ENCODE data around the gene NFASC. TPM values are rescaled to one million over a fixed set of nuclear protein-coding genes. Genes with fewer than 3 reads are reported as not detected.

NFASC gene
- polyA plus RNA-seq, 4 donors, result 0.22 to 5.8 (median 3.0) TPM

DNA sequence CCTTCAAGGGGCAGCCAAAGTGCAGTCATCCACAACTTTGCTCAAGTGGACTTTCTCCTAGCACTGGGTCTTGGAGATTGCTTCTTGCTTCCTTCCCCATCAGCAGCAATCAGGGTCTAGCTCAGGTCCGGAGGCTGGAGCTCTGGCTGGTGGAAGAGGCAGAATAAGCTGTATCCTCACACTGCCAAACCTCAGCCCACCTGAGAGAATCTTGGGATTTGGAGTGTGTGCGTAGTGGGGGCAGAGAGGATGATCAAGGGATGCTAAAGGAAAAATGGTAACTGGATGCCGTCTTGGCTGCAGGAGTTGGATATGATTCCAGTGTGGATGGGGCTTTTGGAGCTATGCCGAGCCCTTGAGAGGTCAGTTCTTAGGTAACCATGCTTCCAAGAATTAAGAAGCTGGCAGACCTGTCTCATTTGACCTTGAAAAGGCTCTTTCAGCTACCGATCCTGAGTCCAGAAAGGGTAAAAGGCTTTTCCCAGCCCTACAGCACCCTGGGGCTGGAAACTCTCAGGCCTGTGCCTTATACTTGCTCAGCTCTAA is 4.5 kb upstream of the NFASC start:
- Histone ChIP-seq H3K27me3 (ENCODE audit: control insufficient read depth in 3 of 3, insufficient read depth in 3 of 3, low read length in 3 of 3) (no peaks in the 10 kb centered on the region), H3K36me3 (ENCODE audit: control insufficient read depth in 3 of 3, insufficient read depth in 2 of 3, low read depth in 1 of 3, low read length in 3 of 3) (no peaks in the 10 kb centered on the region), H3K9me3 (ENCODE audit: control insufficient read depth in 2 of 2, insufficient read depth in 1 of 2, low read depth in 1 of 2, low read length in 1 of 2) (no peaks in the 10 kb centered on the region), H3K4me3 (ENCODE audit: low read depth in 1 of 3, low read length in 3 of 3) (no peak overlapping the region), H3K4me1 (ENCODE audit: control insufficient read depth in 3 of 3, insufficient read depth in 2 of 3, low read depth in 1 of 3, low read length in 2 of 3) (no peaks in the 10 kb centered on the region), H3K27ac (ENCODE audit: low read depth in 1 of 3, low read length in 2 of 3) (no peak overlapping the region)
- WGBS, 3 donors, result 68 to 81% (median 79%) methylated on average over 5 of the region's 5 CpGs
- DNase-seq (no peak), FAIRE-seq (no peak)

DNA sequence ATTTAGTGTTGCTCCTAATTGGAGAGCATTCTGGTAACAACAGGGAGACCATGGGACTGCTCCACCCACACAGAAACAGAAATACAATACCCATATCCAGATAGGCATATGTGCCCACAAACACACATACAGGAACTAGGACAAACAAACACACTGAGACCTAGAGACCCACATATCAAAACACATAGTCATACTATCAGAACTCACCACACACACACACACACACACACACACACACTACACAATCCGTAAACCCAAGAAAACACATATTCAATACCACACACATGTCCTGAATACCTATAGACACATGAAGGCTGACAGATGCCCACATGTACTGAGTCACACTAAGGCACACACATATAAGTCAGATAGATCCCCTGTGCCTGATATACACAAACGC is 3.5 kb upstream of the NFASC start:
- no peak overlapping the region for H3K27ac ChIP-seq (ENCODE audit: low read depth in 1 of 3, low read length in 2 of 3)
- no peaks in the 10 kb centered on the region for H3K9me3 ChIP-seq (ENCODE audit: control insufficient read depth in 2 of 2, insufficient read depth in 1 of 2, low read depth in 1 of 2, low read length in 1 of 2)
- no peak overlapping the region for H3K4me3 ChIP-seq (ENCODE audit: low read depth in 1 of 3, low read length in 3 of 3)
- H3K27me3 ChIP-seq (ENCODE audit: control insufficient read depth in 3 of 3, insufficient read depth in 3 of 3, low read length in 3 of 3), result no peaks in the 10 kb centered on the region
- WGBS, 3 donors, result 75 to 88% (median 86%) methylated on average over 2 of the region's 2 CpGs
- DNase-seq (no peak), FAIRE-seq (no peak)
- no peaks in the 10 kb centered on the region for H3K36me3 ChIP-seq (ENCODE audit: control insufficient read depth in 3 of 3, insufficient read depth in 2 of 3, low read depth in 1 of 3, low read length in 3 of 3)
- no peaks in the 10 kb centered on the region for H3K4me1 ChIP-seq (ENCODE audit: control insufficient read depth in 3 of 3, insufficient read depth in 2 of 3, low read depth in 1 of 3, low read length in 2 of 3)

DNA sequence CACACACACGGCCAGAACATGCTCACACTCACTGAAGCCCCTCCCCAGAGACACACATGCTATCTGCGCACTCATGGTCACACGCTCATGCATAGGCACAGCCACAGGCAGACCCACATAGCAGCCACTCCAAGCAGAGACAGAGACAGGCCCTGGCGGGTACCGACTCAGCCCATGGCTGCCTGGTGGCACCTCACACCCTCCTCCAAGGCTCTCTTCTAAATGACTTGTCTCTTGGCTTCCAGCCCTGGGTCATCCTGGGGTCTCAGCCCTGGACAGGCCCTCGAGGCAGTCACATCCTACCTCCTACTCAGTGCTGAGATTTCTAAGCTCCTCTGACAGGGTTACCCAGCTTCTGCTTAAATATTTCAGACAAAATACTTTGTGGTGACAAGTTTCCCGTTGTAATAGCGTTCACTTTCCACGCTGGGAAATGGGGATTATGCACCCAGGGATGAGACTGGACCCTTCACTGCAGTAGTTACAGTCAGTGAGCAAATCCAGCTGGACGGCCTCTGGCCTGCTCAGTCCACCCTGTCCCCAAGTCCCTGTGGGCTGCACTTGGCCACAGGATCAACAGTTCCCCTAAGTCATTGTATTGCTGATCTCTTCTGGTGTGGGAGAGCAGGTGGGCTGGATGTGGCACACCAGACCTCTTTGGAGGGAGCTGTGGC is 2.9 kb upstream of the NFASC start:
- no peaks in the 10 kb centered on the region for H3K4me1 ChIP-seq (ENCODE audit: control insufficient read depth in 3 of 3, insufficient read depth in 2 of 3, low read depth in 1 of 3, low read length in 2 of 3)
- no peak overlapping the region for H3K27ac ChIP-seq (ENCODE audit: low read depth in 1 of 3, low read length in 2 of 3)
- DNase-seq (no peak), FAIRE-seq (no peak)
- H3K9me3 ChIP-seq (ENCODE audit: control insufficient read depth in 2 of 2, insufficient read depth in 1 of 2, low read depth in 1 of 2, low read length in 1 of 2), result no peaks in the 10 kb centered on the region
- 74 to 83% (median 75%) methylated on average over 10 of the region's 10 CpGs for WGBS, 3 donors
- no peaks in the 10 kb centered on the region for H3K27me3 ChIP-seq (ENCODE audit: control insufficient read depth in 3 of 3, insufficient read depth in 3 of 3, low read length in 3 of 3)
- no peaks in the 10 kb centered on the region for H3K36me3 ChIP-seq (ENCODE audit: control insufficient read depth in 3 of 3, insufficient read depth in 2 of 3, low read depth in 1 of 3, low read length in 3 of 3)
- no peak overlapping the region for H3K4me3 ChIP-seq (ENCODE audit: low read depth in 1 of 3, low read length in 3 of 3)

DNA sequence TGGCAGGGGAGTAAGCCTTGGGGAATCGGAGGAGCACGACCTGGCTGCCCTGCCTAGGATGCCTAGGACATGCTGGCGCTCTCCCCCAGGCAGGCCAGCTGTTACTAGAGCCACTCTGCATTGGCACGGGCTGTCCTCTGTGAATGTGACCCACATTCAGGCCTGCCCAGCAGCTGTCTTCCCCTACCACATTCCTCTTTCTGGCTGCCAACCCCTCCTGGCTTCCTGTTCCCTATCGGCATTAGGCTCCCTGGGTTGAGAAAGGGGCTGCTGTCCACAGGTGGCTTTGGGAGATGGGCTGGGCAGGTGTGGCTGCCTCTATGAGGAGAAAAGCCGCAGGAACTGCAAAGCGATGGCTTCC is 2.3 kb upstream of the NFASC start:
- 64 to 77% (median 77%) methylated on average over 6 to 7 of the region's 7 CpGs for WGBS, 3 donors
- Histone ChIP-seq H3K4me3 (ENCODE audit: low read depth in 1 of 3, low read length in 3 of 3) (no peak overlapping the region), H3K27me3 (ENCODE audit: control insufficient read depth in 3 of 3, insufficient read depth in 3 of 3, low read length in 3 of 3) (no peaks in the 10 kb centered on the region), H3K27ac (ENCODE audit: low read depth in 1 of 3, low read length in 2 of 3) (no peak overlapping the region), H3K36me3 (ENCODE audit: control insufficient read depth in 3 of 3, insufficient read depth in 2 of 3, low read depth in 1 of 3, low read length in 3 of 3) (no peaks in the 10 kb centered on the region), H3K9me3 (ENCODE audit: control insufficient read depth in 2 of 2, insufficient read depth in 1 of 2, low read depth in 1 of 2, low read length in 1 of 2) (no peaks in the 10 kb centered on the region), H3K4me1 (ENCODE audit: control insufficient read depth in 3 of 3, insufficient read depth in 2 of 3, low read depth in 1 of 3, low read length in 2 of 3) (no peaks in the 10 kb centered on the region)
- no peak for DNase-seq
- no peak for FAIRE-seq

DNA sequence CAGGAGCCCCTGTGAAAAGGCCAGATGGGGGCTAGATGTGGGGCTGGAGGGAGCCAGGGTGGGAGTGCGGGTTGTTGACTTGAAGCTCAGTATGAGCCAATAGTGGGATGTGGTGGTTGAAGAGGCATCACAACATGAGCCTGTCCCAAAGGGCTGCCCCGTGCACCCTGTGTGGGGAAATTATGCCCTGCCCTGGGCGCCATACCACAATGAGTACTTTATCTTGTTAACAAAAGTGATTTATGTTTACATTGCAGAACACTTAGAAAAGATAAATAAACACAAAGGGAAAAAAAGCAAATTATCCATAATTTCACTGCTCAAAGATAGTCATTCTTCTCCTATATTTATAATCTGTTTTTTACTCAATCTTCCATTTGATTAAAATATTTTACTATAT is 1.6 kb upstream of the NFASC start:
- 61 to 65% (median 64%) methylated on average over 3 of the region's 3 CpGs for WGBS, 3 donors
- Histone ChIP-seq H3K36me3 (ENCODE audit: control insufficient read depth in 3 of 3, insufficient read depth in 2 of 3, low read depth in 1 of 3, low read length in 3 of 3) (no peaks in the 10 kb centered on the region), H3K4me1 (ENCODE audit: control insufficient read depth in 3 of 3, insufficient read depth in 2 of 3, low read depth in 1 of 3, low read length in 2 of 3) (no peaks in the 10 kb centered on the region), H3K27me3 (ENCODE audit: control insufficient read depth in 3 of 3, insufficient read depth in 3 of 3, low read length in 3 of 3) (no peaks in the 10 kb centered on the region), H3K27ac (ENCODE audit: low read depth in 1 of 3, low read length in 2 of 3) (no peak overlapping the region), H3K4me3 (ENCODE audit: low read depth in 1 of 3, low read length in 3 of 3) (no peak overlapping the region), H3K9me3 (ENCODE audit: control insufficient read depth in 2 of 2, insufficient read depth in 1 of 2, low read depth in 1 of 2, low read length in 1 of 2) (no peaks in the 10 kb centered on the region)
- no peak for FAIRE-seq
- no peak for DNase-seq

DNA sequence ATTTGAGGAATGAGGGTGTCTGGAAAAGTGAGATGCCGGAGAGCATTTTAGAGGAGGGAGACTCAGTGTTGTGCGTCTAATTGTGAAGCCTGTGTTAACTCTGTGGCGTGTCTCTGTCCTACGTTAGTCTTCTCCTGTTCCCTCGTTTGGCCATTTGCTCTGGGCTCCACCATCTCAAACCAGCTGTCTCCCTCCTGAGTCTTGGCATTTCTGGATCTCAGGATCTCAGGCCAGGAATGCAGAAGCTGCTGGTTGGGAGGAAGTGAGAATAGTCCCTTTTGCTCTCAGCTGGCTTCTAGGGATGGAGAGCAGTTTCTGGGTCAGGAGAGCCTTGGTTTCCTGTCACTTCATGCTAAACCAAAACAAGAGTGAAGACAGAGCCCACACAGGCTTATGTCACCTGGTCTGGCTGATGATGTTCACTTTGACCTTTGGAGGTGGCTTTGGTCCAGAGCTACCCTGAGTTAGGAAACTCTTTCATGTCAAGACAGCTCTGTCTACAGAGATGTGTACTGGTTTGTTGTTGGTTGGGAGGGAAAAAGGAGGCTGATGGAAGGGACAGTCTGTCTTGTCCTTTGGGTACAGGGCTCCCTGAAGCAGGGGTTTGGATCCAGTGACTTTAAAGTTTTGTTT is 859 bp downstream of the NFASC start:
- DNase-seq (no peak), FAIRE-seq (no peak)
- H3K27me3 ChIP-seq (ENCODE audit: control insufficient read depth in 3 of 3, insufficient read depth in 3 of 3, low read length in 3 of 3), result no peaks in the 10 kb centered on the region
- H3K4me3 ChIP-seq (ENCODE audit: low read depth in 1 of 3, low read length in 3 of 3), result no peak overlapping the region
- no peaks in the 10 kb centered on the region for H3K36me3 ChIP-seq (ENCODE audit: control insufficient read depth in 3 of 3, insufficient read depth in 2 of 3, low read depth in 1 of 3, low read length in 3 of 3)
- peak overlapping the region in 1 of 3 donors; percentile 37 for H3K27ac ChIP-seq (ENCODE audit: low read depth in 1 of 3, low read length in 2 of 3)
- no peaks in the 10 kb centered on the region for H3K9me3 ChIP-seq (ENCODE audit: control insufficient read depth in 2 of 2, insufficient read depth in 1 of 2, low read depth in 1 of 2, low read length in 1 of 2)
- WGBS, 3 donors, result 73 to 82% (median 81%) methylated on average over 5 of the region's 5 CpGs
- H3K4me1 ChIP-seq (ENCODE audit: control insufficient read depth in 3 of 3, insufficient read depth in 2 of 3, low read depth in 1 of 3, low read length in 2 of 3), result no peaks in the 10 kb centered on the region

DNA sequence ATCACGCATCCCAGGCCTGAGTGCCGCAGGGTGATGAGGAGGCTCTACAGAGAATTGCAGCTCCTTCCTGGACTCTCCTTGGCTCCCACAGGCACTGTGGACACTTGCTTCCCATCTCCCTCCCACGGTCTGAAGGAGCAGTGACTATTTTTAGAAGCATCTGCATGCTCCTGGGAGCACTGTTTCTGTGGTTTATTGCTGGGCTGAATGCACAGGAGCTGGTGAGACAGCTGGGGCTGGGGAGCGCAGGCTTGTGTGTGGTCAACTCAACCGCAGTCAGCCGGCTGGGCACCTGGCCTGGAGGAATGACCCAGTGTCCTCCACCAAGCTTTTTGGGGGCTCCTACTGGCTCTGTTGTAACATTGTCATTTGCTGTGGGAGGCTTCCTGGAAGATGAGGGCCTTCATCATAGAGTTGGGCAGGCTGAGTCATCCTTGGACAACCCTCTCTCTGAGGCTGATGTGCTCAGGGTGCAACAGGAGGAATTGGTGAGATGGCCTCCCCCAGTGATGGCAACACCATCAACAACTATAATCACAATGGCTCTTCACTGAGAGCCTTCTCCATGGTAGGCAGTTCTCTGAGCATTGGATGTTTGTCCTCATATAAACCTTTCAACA is 1.7 kb downstream of the NFASC start:
- Histone ChIP-seq H3K27me3 (ENCODE audit: control insufficient read depth in 3 of 3, insufficient read depth in 3 of 3, low read length in 3 of 3) (no peaks in the 10 kb centered on the region), H3K4me1 (ENCODE audit: control insufficient read depth in 3 of 3, insufficient read depth in 2 of 3, low read depth in 1 of 3, low read length in 2 of 3) (no peaks in the 10 kb centered on the region), H3K27ac (ENCODE audit: low read depth in 1 of 3, low read length in 2 of 3) (peak overlapping the region in 1 of 3 donors; percentile 37), H3K36me3 (ENCODE audit: control insufficient read depth in 3 of 3, insufficient read depth in 2 of 3, low read depth in 1 of 3, low read length in 3 of 3) (no peaks in the 10 kb centered on the region), H3K9me3 (ENCODE audit: control insufficient read depth in 2 of 2, insufficient read depth in 1 of 2, low read depth in 1 of 2, low read length in 1 of 2) (no peaks in the 10 kb centered on the region), H3K4me3 (ENCODE audit: low read depth in 1 of 3, low read length in 3 of 3) (no peak overlapping the region)
- FAIRE-seq (no peak), DNase-seq (no peak)
- WGBS, 3 donors, result 64 to 77% (median 73%) methylated on average over 6 of the region's 6 CpGs

DNA sequence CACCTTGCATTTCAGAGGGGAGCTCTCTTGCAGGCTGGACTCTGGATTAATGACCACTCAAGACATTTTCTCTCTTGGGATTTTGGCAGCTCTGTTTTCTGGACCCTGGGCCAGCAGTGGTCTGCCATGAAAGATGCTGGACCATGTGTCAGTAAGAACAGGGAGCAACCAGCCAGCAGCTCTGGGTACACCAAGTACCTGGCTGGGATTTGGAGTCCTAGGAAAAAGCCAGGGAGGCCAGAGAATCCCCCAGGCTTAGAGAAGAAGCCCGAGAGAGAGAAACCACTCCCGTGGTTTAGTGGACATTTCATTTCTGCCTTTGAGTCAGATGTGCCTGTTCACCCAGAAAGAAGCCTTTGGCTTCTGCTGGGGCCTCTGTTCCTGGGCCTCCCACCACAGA is 2.5 kb downstream of the NFASC start:
- FAIRE-seq (no peak), DNase-seq (no peak)
- no peak overlapping the region for H3K4me3 ChIP-seq (ENCODE audit: low read depth in 1 of 3, low read length in 3 of 3)
- H3K27ac ChIP-seq (ENCODE audit: low read depth in 1 of 3, low read length in 2 of 3), result no peak overlapping the region
- H3K9me3 ChIP-seq (ENCODE audit: control insufficient read depth in 2 of 2, insufficient read depth in 1 of 2, low read depth in 1 of 2, low read length in 1 of 2), result no peaks in the 10 kb centered on the region
- 66 to 96% (median 88%) methylated on average over 2 of the region's 2 CpGs for WGBS, 3 donors
- no peaks in the 10 kb centered on the region for H3K4me1 ChIP-seq (ENCODE audit: control insufficient read depth in 3 of 3, insufficient read depth in 2 of 3, low read depth in 1 of 3, low read length in 2 of 3)
- no peaks in the 10 kb centered on the region for H3K27me3 ChIP-seq (ENCODE audit: control insufficient read depth in 3 of 3, insufficient read depth in 3 of 3, low read length in 3 of 3)
- H3K36me3 ChIP-seq (ENCODE audit: control insufficient read depth in 3 of 3, insufficient read depth in 2 of 3, low read depth in 1 of 3, low read length in 3 of 3), result no peaks in the 10 kb centered on the region
